Measurements from ENCODE around the gene ANO1.

ANO1 gene

DNA sequence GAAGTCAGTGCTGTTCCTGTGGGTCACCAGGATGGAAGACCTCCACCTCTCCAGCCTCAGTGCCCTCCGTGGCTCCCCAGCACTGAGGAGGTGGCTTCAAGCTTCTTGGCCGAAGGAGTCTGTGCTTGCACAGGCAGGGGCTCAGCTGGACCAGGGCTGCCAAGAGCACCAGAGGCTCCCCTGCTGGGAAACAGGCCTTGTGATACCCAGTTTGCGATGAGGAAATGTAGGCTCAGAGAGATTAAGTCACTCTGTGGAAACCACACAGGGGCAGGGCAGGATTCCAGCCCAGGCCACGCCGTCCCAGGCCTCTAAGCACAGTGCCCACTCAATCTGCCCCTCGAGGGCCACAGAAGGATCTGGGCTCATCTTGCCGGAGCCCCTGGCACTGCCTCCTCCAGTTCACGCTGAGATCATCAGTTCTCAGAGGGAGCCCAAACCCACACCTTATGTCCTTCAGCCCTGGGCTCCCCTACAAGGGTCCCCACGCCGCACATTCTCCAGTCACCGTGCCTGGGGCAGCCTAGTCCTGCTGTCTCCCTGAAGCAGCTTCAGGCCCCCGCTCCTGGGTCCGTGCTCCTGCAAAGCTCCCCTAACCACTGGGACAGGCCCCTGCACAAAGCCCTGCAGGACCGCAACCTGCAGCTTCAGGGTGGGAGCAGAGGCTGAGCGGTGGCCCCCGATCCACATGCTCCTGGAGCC, 21.6 kb downstream of the ANO1 start:
- no peak for DNase-seq

DNA sequence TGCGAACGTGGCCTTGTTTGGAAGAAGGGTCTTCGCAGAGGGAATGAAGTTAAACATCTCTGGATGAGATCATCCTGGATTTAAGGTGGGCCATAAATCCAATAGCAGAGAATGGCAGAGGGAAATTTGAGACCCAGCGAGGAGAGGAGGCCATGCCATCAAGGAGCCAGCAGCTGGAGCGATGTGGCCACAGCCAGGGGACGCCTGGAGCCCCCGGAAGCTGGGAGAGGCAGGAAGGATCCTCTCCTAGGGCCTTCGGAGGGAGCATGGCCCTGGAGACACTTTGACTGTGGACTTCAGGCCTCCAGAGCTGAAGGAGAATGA, 22.1 kb downstream of the ANO1 start:
- no peak for DNase-seq

DNA sequence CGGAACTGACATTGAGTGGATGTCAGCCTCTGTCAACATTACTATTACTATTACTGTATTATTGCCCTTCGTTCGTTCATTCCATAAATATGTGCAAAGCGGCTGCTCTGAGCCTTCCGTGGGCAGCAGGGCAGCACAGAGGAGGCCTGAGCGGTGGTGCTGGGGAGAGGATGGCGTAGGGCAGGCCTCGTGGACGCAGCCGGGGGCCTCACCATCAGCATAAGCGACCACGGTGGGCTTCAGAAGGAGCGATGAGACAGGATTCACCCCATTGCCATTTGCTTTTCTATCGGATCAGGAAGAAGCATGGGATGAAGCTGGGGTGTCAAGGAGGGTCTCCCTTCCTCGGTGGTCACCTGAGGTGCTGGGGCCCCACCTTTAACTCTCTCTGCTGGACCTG, 22.7 kb downstream of the ANO1 start:
- DNase-seq = no peak

- DNase-seq = no peak
Observed at GRCh38 chr11:70103256-70103975, 25.3 kb downstream of the ANO1 start.

DNA sequence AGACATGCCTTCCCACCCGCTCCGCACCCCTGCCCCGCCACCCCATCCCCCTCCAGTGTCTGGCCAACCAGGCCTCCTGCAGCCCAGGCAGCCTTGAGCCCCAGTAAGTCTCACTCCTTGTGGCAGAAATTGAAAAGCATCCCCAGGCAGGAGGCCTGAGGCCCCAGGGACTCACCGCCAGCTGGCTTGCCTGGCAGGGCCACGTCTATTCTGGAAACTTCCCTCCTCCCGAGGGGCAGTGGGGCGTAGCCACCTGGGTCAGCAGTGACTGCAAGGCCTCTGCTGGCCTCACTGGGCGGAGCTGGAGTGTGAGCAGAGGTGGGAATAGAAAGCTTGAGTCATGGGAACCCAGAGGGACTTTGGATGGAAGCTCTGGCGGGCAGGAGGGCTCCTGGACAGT, 26.3 kb downstream of the ANO1 start:
- DNase-seq = no peak

- DNase-seq = no peak
Observed at GRCh38 chr11:70104961-70105360, 26.8 kb downstream of the ANO1 start.

DNA sequence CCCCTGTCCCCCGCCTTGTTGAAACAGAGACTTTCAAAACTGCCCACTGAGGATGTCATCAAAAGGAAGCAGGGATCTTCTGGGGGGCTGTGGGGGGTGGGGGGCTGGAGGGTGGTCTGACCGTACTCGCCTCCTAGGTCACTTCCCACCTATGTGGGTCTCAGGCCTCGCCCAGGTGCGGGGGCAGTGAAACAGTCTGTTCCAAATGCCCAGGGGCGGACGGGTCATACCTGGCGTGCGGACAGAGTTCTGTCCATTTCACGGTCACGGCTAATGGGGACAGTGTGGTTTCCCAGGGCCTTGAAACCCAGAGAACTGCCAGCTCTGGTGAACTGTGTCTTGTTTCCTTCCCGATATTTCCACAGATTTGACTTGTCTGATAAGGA, 27.2 kb downstream of the ANO1 start:
- DNase-seq = no peak

- no peak for DNase-seq
Observed at GRCh38 chr11:70105755-70106571, 27.8 kb downstream of the ANO1 start.

- DNase-seq = no peak
Observed at GRCh38 chr11:70106757-70107156, 28.6 kb downstream of the ANO1 start.

- DNase-seq = no peak
Observed at GRCh38 chr11:70107191-70107590, 29.1 kb downstream of the ANO1 start.

DNA sequence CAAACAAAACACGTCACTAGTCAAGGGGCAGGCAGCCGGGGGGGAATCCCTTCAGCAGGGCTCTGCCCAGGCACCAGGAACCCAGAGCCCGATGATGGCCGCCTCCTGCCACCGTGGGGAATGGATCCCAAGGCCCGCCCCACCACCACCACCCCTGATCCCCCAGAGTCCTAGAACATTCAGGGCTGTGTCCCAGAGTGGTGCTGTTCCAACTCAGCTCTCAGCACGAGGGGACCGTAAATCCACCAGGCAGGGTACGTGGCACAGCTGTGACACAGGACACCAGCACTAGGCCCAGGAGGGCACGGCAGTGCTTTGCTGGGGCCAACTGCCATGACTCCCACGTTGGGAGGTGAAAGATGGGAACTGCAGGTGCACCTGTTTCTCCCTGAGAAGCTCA, 29.6 kb downstream of the ANO1 start:
- DNase-seq = no peak

- DNase-seq = no peak
Observed at GRCh38 chr11:70108250-70108649, 30.1 kb downstream of the ANO1 start.

- no peak for DNase-seq
Observed at GRCh38 chr11:70109006-70109405, 30.9 kb downstream of the ANO1 start.

- DNase-seq = no peak
Observed at GRCh38 chr11:70109903-70110302, 31.8 kb downstream of the ANO1 start.

- no peak for DNase-seq
Observed at GRCh38 chr11:70110538-70111055, 32.5 kb downstream of the ANO1 start.

DNA sequence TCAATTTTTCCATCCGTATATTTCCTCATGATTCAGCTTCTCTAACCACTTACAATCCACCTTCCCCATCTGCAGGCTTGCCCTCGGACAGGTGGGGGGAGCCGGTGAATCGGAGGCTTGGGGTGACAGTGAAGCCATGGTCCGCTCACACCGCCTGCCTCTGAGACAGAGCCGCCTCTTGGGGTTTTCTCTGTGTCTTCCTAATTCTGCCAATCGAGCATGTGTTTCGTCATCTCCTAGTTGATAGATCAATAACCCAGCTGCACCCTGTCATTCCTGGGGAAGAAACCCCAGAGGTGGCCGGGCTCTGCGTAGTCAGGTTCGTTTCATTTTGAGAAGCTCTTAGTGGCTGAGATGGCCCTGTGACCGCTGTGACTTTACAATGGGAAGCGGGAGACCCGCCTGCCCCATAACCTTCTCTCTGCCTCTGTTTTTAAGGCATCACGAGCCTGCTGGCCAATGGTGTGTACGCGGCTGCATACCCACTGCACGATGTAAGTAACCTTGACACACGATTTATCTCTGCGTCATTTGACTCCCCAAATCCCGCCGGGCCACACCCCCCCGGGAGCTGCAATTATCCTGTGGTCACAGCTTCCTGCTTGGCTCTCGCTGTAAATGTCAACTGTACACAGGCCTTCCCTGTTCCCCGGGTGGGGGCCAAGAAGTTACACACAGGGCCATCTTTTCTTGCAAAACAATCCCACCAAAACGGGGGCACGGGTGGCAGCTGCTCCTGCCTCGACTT, 33.3 kb downstream of the ANO1 start:
- no peak for DNase-seq

- no peak for DNase-seq
Observed at GRCh38 chr11:70112017-70112434, 33.9 kb downstream of the ANO1 start.

- DNase-seq = no peak
Observed at GRCh38 chr11:70113801-70114200, 35.7 kb downstream of the ANO1 start.

- DNase-seq = no peak
Observed at GRCh38 chr11:70115778-70116177, 37.7 kb downstream of the ANO1 start.

DNA sequence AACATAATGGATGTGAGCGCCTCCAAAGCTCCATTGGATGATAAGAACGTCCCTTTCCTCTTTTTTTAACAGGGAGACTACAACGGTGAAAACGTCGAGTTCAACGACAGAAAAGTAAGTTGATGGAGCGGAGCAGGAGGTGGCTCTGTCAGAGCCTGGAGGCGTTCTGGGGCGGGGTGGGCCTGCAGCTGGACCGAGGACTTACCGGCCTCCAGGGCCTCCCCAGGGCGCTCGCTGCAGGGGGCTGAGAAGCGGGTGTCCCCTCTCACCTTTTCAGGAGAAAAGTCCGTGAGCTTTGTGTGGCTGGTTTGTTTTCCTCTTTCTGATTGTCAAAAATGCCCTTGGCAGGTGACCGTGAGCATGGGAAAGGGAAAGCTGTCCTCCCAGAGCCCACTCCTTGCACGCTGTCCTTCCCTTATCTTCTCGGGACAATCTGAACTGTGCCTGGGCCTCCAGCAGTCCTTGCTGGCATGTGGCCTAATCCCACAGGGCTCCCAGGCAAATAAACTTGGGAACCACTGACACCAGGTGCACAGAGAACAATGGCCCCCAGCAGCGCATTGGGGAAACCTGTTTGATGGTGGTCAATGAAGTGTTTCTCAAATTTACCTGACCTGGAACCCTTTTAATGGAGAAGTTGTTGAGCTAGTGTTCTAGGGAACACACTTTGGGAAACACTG, 38.4 kb downstream of the ANO1 start:
- DNase-seq = no peak

DNA sequence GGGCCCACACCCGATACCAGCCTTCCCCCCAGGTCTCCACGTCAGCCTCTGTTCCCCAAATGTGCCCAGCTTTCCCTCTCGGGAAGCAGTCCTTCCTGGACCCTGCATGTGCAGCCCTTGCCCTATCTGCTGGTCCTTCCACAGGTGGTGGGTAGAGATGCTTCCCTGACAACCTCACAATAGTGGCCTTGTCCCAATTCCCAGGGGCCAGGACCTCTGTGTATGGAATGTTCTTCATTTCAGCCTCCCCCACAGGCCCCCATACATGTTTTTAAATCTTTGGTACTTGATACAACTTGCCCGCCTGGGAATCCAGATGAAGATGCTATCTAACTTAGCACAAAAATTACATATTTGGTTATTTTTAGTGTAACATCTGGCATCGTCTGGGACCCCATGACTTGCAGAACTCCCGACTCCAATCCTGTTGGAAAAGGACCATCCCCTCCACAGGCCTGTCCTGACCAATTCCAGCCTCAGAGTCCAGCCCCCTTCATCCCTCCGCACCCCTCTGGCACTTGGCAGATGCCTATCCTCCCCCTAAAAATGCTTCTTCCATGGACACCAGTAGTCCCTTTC, 39.5 kb downstream of the ANO1 start:
- no peak for DNase-seq

GRCh38 chr11:70118642-70119041, 40.5 kb downstream of the ANO1 start:
- no peak for DNase-seq
